Measurements from ENCODE around the gene GRIA1. TPM values are rescaled to one million over a fixed set of nuclear protein-coding genes. Genes with fewer than 3 reads are reported as not detected.

The GRIA1 gene
- total RNA-seq, 1 experiment from 2014 or later = 1.2 TPM

- no peak for DNase-seq (ENCODE audit: low read depth)
Observed at GRCh38 chr5:153777681-153778581, 287.5 kb downstream of the GRIA1 start.

- no peak for DNase-seq (ENCODE audit: low read depth)
Observed at GRCh38 chr5:153779836-153780235, 289.4 kb downstream of the GRIA1 start.

GRCh38 chr5:153780876-153781705 lies 290.6 kb downstream of the GRIA1 start:
- peak; percentile 10 for DNase-seq (ENCODE audit: low read depth)

GRCh38 chr5:153782589-153783361 lies 292.3 kb downstream of the GRIA1 start:
- DNase-seq (ENCODE audit: low read depth) = peak; percentile 83

- DNase-seq (ENCODE audit: low read depth) = peak; percentile 2
Observed at GRCh38 chr5:153783362-153783658, 292.8 kb downstream of the GRIA1 start.

- peak; percentile 7 for DNase-seq (ENCODE audit: low read depth)
Observed at GRCh38 chr5:153784277-153784676, 293.8 kb downstream of the GRIA1 start.

- DNase-seq (ENCODE audit: low read depth) = no peak
Observed at GRCh38 chr5:153791339-153791738, 300.9 kb downstream of the GRIA1 start.

GRCh38 chr5:153792305-153792704 lies 301.8 kb downstream of the GRIA1 start:
- no peak for DNase-seq (ENCODE audit: low read depth)

GRCh38 chr5:153793699-153794098 lies 303.2 kb downstream of the GRIA1 start:
- peak; percentile 21 for DNase-seq (ENCODE audit: low read depth)

GRCh38 chr5:153794327-153794726 lies 303.9 kb downstream of the GRIA1 start:
- DNase-seq (ENCODE audit: low read depth) = peak; percentile 52

GRCh38 chr5:153796527-153796926 lies 306.1 kb downstream of the GRIA1 start:
- DNase-seq (ENCODE audit: low read depth) = peak; percentile 57

GRCh38 chr5:153797484-153797883 lies 307.0 kb downstream of the GRIA1 start:
- DNase-seq (ENCODE audit: low read depth) = no peak

GRCh38 chr5:153798830-153799229 lies 308.4 kb downstream of the GRIA1 start:
- no peak for DNase-seq (ENCODE audit: low read depth)

- DNase-seq (ENCODE audit: low read depth) = no peak
Observed at GRCh38 chr5:153799466-153799865, 309.0 kb downstream of the GRIA1 start.

GRCh38 chr5:153802050-153802821 lies 311.8 kb downstream of the GRIA1 start:
- no peak for DNase-seq (ENCODE audit: low read depth)

GRCh38 chr5:153807801-153808200 lies 317.3 kb downstream of the GRIA1 start:
- DNase-seq (ENCODE audit: low read depth) = no peak

GRCh38 chr5:153809166-153809565 lies 318.7 kb downstream of the GRIA1 start:
- no peak for DNase-seq (ENCODE audit: low read depth)

- peak; percentile 46 for DNase-seq (ENCODE audit: low read depth)
Observed at GRCh38 chr5:153813901-153814300, 323.4 kb downstream of the GRIA1 start.

GRCh38 chr5:153816870-153817269 lies 326.4 kb downstream of the GRIA1 start:
- DNase-seq (ENCODE audit: low read depth) = peak; percentile 81

- DNase-seq (ENCODE audit: low read depth) = peak; percentile 69
Observed at GRCh38 chr5:153818626-153819025, 328.2 kb downstream of the GRIA1 start.

- no peak for DNase-seq (ENCODE audit: low read depth)
Observed at GRCh38 chr5:153823036-153823435, 332.6 kb downstream of the GRIA1 start.
